ENCODE data around the gene ADAMTS17.

- TF ChIP-seq CTCF (IDR thresholded peaks at IDR 0.05; ENCODE audit: low read depth, low read length) (no peak), MAX (IDR thresholded peaks at IDR 0.05; ENCODE audit: low read depth, low read length) (no peak), MYC (IDR thresholded peaks at IDR 0.05; ENCODE audit: low read depth, low read length) (no peak), POLR2A (IDR thresholded peaks at IDR 0.05; ENCODE audit: extremely low read depth, insufficient read length) (no peak)
Observed at GRCh38 chr15:100340721-100341238, 995 bp downstream of the ADAMTS17 start.
